ENCODE results near the gene PLXNA4. TPM values are rescaled to one million over a fixed set of nuclear protein-coding genes. Genes with fewer than 3 reads are reported as not detected.

The PLXNA4 gene
- total and polyA plus RNA-seq, 4 donors: 0.63 to 4.6 (median 2.1) TPM

GRCh38 chr7:132537456-132538145, 38.7 kb downstream of the PLXNA4 start:
- no peaks in the 10 kb centered on the region for H3K36me3 ChIP-seq (ENCODE audit: control insufficient read depth in 4 of 4, insufficient read depth in 4 of 4, low read length in 4 of 4)
- WGBS, 2 donors: 71 to 77% methylated on average over 8 of the region's 8 CpGs
- no peak overlapping the region for H3K4me3 ChIP-seq
- H3K27ac ChIP-seq (ENCODE audit: low read depth in 1 of 2, low read length in 1 of 2): no peak overlapping the region
- TF ChIP-seq CTCF (IDR thresholded peaks at IDR 0.05; ENCODE audit: control extremely low read depth, extremely low read depth): no peak
- H3K4me1 ChIP-seq (ENCODE audit: control insufficient read depth in 5 of 5, insufficient read depth in 5 of 5, low read length in 5 of 5): no peaks in the 10 kb centered on the region
- DNase-seq (peak in 1 of 3 donors; percentile 8), ATAC-seq (ENCODE audit: insufficient read depth, low FRiP score) (no peak)
- H3K9ac ChIP-seq (ENCODE audit: insufficient read depth in 1 of 2, low read length in 2 of 2): no peak overlapping the region
- no peaks in the 10 kb centered on the region for H3K9me3 ChIP-seq (ENCODE audit: control insufficient read depth in 4 of 4, insufficient read depth in 3 of 4, low read length in 3 of 4)
- peaks cover 0 to 3% (median 0%) of the 10 kb centered on the region in 3 donors for H3K27me3 ChIP-seq (ENCODE audit: control insufficient read depth in 3 of 3, insufficient read depth in 3 of 3, low read length in 2 of 3)

- Histone ChIP-seq H3K4me1 (ENCODE audit: control insufficient read depth in 5 of 5, insufficient read depth in 5 of 5, low read length in 5 of 5) (no peaks in the 10 kb centered on the region), H3K27me3 (ENCODE audit: control insufficient read depth in 3 of 3, insufficient read depth in 3 of 3, low read length in 2 of 3) (peaks cover 0 to 3% (median 0%) of the 10 kb centered on the region in 3 donors), H3K36me3 (ENCODE audit: control insufficient read depth in 4 of 4, insufficient read depth in 4 of 4, low read length in 4 of 4) (no peaks in the 10 kb centered on the region), H3K9me3 (ENCODE audit: control insufficient read depth in 4 of 4, insufficient read depth in 3 of 4, low read length in 3 of 4) (no peaks in the 10 kb centered on the region), H3K27ac (ENCODE audit: low read depth in 1 of 2, low read length in 1 of 2) (no peak overlapping the region), H3K9ac (ENCODE audit: insufficient read depth in 1 of 2, low read length in 2 of 2) (no peak overlapping the region), H3K4me3 (no peak overlapping the region)
- WGBS, 2 donors: 84 to 86% methylated on average over 13 of the region's 13 CpGs
- no peak for TF ChIP-seq CTCF (IDR thresholded peaks at IDR 0.05; ENCODE audit: control extremely low read depth, extremely low read depth)
- DNase-seq (no peak), ATAC-seq (ENCODE audit: insufficient read depth, low FRiP score) (no peak)
Observed at GRCh38 chr7:132536654-132537395, 39.4 kb downstream of the PLXNA4 start.

GRCh38 chr7:132533916-132534315, 42.4 kb downstream of the PLXNA4 start:
- 82 to 88% methylated on average over 2 of the region's 2 CpGs for WGBS, 2 donors
- no peak for ATAC-seq (ENCODE audit: insufficient read depth, low FRiP score)
- Histone ChIP-seq H3K27ac (ENCODE audit: low read depth in 1 of 2, low read length in 1 of 2) (no peak overlapping the region), H3K9ac (ENCODE audit: insufficient read depth in 1 of 2, low read length in 2 of 2) (no peak overlapping the region), H3K27me3 (ENCODE audit: control insufficient read depth in 3 of 3, insufficient read depth in 3 of 3, low read length in 2 of 3) (peaks cover 0 to 2% (median 0%) of the 10 kb centered on the region in 3 donors), H3K4me3 (no peak overlapping the region), H3K36me3 (ENCODE audit: control insufficient read depth in 4 of 4, insufficient read depth in 4 of 4, low read length in 4 of 4) (no peaks in the 10 kb centered on the region), H3K4me1 (ENCODE audit: control insufficient read depth in 5 of 5, insufficient read depth in 5 of 5, low read length in 5 of 5) (no peaks in the 10 kb centered on the region), H3K9me3 (ENCODE audit: control insufficient read depth in 4 of 4, insufficient read depth in 3 of 4, low read length in 3 of 4) (no peaks in the 10 kb centered on the region)
- no peak for TF ChIP-seq CTCF (IDR thresholded peaks at IDR 0.05; ENCODE audit: control extremely low read depth, extremely low read depth)
- no peak for DNase-seq
